Astrocyte (in vitro differentiated cells and primary cell): ENCODE measurements around the gene SERF2.
"Not testable (repeated sequence)": the region's sequence is repeated elsewhere in the genome, so short reads cannot be mapped to it uniquely, and the experiment has no call there.

Experiments
- EZH2 ChIP-seq: IDR thresholded peaks from 2 replicates; pipeline ENCODE4 v1.6.1; 2012; ENCODE audit warnings: mild to moderate bottlenecking, low read length, inconsistent platforms; ENCODE audit not compliant: insufficient read depth
- TF ChIP-seq, protein P1 (sequence below): IDR thresholded peaks from 2 replicates; pipeline ENCODE4 v1.5.1; 2011; ENCODE audit warnings: low read depth, mild to moderate bottlenecking, inconsistent platforms, low read length, moderate library complexity; ENCODE audit not compliant: insufficient read depth

DNA sequence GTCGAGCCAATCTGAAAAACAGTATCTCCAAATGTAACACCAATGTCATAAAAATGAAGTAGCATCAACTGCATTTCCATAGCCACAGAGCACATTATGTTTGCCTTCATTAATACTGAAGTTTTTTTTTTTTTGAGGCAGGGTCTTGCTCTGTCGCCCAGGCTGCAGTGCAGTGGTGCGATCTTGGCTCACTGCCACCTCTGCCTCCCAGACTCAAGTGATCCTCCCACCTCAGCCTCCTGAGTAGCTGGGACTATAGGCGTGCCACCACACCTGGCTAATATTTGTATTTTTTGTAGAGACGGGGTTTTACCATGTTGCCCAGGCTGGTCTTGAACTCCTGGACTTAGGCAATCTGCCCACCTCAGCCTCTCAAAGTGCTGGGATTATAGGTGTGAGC is 22.9 kb downstream of the SERF2 start:
- TF ChIP-seq, protein P1, sequence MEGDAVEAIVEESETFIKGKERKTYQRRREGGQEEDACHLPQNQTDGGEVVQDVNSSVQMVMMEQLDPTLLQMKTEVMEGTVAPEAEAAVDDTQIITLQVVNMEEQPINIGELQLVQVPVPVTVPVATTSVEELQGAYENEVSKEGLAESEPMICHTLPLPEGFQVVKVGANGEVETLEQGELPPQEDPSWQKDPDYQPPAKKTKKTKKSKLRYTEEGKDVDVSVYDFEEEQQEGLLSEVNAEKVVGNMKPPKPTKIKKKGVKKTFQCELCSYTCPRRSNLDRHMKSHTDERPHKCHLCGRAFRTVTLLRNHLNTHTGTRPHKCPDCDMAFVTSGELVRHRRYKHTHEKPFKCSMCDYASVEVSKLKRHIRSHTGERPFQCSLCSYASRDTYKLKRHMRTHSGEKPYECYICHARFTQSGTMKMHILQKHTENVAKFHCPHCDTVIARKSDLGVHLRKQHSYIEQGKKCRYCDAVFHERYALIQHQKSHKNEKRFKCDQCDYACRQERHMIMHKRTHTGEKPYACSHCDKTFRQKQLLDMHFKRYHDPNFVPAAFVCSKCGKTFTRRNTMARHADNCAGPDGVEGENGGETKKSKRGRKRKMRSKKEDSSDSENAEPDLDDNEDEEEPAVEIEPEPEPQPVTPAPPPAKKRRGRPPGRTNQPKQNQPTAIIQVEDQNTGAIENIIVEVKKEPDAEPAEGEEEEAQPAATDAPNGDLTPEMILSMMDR: not testable (repeated sequence)
- TF ChIP-seq EZH2: not testable (repeated sequence)
